Epithelial cell of esophagus (primary cell): ENCODE data around the gene AAK1.
"Not testable (repeated sequence)": the region's sequence is repeated elsewhere in the genome, so short reads cannot be mapped to it uniquely, and the experiment has no call there.

Experiments
- DNase-seq: peaks from one replicate; pipeline ENCODE4 v3.0.0; 2010; ENCODE audit warnings: low read depth
- H3K4me3 ChIP-seq: 2 replicates; pipeline ENCODE4 v1.5.1; 2011; ENCODE audit warnings: mild to moderate bottlenecking, low read length, control low read depth
- CTCF ChIP-seq: IDR thresholded peaks from 2 replicates; pipeline ENCODE4 v1.5.1; 2011; ENCODE audit warnings: low read depth, mild to moderate bottlenecking, low read length, control low read depth, inconsistent platforms; ENCODE audit not compliant: insufficient read depth; ENCODE audit errors: missing control alignments

AAK1 gene

GRCh38 chr2:69556008-69556407 lies 87.5 kb downstream of the AAK1 start:
- no peak overlapping the region for H3K4me3 ChIP-seq
- no peak for TF ChIP-seq CTCF
- DNase-seq = no peak

DNA sequence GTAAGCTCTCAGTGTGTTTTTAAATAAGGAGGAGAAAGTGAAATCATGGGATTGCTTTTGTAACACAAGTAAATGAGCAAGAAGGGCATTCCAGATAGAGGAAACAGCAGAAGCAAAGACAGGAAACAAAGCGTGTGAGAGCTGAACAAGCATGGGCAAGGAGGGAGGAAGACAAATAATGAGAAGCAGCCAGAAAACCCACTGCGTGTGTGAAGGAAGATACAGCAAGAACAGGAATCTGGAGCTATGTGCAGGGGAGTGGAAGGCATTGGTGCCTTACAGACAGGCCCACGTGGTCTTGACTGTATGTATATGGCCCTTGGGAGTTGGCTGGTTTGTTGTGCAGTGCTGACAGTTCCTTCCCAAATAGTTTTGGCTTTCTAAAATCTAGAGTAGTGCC lies 88.6 kb downstream of the AAK1 start:
- peak; percentile 65 for DNase-seq
- no peak for TF ChIP-seq CTCF
- no peak overlapping the region for H3K4me3 ChIP-seq

DNA sequence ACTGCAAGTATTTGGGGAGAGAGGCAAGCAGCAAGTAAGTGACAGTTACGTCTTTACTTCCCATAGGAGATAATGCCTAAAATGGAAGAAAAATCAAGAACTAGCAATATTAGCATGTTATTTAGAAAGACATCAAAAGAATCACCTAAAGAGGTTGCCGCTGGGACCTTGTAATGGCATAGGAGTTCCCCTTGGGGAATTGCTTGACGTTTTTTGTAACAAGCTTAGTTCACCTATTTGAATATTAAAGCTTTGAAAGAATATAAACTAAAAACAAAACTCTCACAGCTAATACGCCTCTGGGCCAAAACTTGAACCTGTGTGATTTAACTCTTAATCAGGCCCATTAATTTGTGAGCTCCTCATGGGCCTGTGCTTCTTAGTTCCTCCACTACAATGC lies 89.0 kb downstream of the AAK1 start:
- TF ChIP-seq CTCF = no peak
- DNase-seq = no peak
- no peak overlapping the region for H3K4me3 ChIP-seq

GRCh38 chr2:69553991-69554390 lies 89.5 kb downstream of the AAK1 start:
- TF ChIP-seq CTCF = no peak
- DNase-seq = no peak
- H3K4me3 ChIP-seq = no peak overlapping the region

- H3K4me3 ChIP-seq, DNase-seq: not testable (repeated sequence)
These were observed 93.0 kb downstream of the AAK1 start for GRCh38 chr2:69550511-69550910.

GRCh38 chr2:69549421-69549820 lies 94.1 kb downstream of the AAK1 start:
- peak; percentile 53 for DNase-seq
- no peak overlapping the region for H3K4me3 ChIP-seq
- TF ChIP-seq CTCF = no peak

DNA sequence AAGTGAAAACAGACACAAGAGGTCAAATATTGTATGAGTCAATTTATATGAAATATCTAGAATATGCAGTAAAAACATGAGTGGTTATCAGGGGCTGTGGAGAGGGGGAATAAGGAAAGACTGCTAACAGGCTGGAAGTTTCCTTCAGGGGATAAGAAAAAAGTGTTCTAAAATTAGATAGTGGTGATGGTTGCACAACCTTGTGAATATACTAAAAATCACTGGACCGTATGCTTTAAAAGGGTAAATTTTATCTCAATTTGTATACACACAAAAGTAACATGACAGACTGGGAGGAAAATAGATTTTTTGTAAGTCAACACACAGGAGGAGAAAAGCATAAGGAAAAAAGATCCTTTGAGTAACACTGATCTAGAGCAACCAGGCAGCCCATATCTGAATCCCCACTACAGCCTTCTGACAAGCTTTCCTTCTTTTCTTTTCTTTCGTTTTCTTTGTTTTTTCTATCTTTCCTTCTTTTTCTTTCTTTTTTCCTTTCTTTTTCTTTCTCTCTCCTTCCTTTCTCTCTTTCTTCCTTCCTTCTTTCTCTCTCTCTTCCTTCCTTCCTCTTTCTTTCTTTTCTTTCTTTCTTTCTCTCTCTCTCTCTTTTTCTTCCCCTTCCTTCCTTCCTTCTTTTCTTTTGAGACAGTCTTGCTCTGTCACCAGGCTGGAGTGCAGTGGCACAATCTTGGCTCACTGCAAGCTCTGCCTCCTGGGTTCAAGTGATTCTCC lies 95.4 kb downstream of the AAK1 start:
- H3K4me3 ChIP-seq = no peak overlapping the region
- TF ChIP-seq CTCF = no peak
- no peak for DNase-seq

DNA sequence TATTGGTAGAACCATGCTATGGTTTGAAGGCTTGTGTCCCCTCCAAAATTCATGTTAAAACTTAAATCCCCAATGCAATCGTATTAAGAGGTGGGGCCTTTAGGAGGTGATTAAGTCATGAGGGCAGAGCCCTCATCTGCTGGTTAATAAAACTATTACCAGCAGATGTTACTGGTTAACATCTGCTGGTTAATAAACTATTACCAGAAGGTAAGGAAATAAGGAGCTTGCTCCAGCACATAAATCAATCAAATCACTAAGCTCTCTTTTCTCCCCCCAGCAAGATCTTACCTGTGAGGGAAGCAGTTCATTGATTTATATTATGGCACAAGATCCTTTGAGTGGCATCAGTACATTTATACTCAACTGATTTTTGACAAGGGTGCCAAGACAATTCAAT lies 96.9 kb downstream of the AAK1 start:
- no peak for TF ChIP-seq CTCF
- H3K4me3 ChIP-seq = no peak overlapping the region
- no peak for DNase-seq
